GM19397 (cell line): ENCODE measurements around the gene KHK.
A peak's percentile ranks its signal among the peaks of the same experiment; 100 is the strongest.

Experiments
- ATAC-seq: cut with Tn5 transposase; IDR thresholded peaks from one replicate; pipeline ENCODE4 v1.9.1; 2021; ENCODE audit warnings: mild to moderate bottlenecking, moderate library complexity; ENCODE audit not compliant: unreplicated experiment

Gene KHK

GRCh38 chr2:27080603-27080936, 6.0 kb upstream of the KHK start:
- ATAC-seq = no peak

DNA sequence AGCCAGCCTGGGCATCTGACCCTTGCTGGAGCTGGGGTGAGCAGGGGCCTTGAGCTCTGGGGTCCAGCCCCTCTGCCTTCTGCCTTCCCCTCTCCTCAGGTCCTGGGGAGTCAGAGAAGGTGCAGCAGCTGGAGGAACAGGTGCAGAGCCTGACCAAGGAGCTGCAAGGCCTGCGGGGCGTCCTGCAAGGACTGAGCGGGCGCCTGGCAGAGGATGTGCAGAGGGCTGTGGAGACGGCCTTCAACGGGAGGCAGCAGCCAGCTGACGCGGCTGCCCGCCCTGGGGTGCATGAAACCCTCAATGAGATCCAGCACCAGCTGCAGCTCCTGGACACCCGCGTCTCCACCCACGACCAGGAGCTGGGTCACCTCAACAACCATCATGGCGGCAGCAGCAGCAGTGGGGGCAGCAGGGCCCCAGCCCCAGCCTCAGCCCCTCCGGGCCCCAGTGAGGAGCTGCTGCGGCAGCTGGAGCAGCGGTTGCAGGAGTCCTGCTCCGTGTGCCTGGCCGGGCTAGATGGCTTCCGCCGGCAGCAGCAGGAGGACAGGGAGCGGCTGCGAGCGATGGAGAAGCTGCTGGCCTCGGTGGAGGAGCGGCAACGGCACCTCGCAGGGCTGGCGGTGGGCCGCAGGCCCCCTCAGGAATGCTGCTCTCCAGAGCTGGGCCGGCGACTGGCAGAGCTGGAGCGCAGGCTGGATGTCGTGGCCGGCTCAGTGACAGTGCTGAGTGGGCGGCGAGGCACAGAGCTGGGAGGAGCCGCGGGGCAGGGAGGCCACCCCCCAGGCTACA, 4.4 kb upstream of the KHK start:
- no peak for ATAC-seq

- ATAC-seq = no peak
Measured at GRCh38 chr2:27082773-27083409, 3.7 kb upstream of the KHK start.

GRCh38 chr2:27083410-27084296, 2.9 kb upstream of the KHK start:
- no peak for ATAC-seq

GRCh38 chr2:27084297-27085061, 2.1 kb upstream of the KHK start:
- no peak for ATAC-seq

DNA sequence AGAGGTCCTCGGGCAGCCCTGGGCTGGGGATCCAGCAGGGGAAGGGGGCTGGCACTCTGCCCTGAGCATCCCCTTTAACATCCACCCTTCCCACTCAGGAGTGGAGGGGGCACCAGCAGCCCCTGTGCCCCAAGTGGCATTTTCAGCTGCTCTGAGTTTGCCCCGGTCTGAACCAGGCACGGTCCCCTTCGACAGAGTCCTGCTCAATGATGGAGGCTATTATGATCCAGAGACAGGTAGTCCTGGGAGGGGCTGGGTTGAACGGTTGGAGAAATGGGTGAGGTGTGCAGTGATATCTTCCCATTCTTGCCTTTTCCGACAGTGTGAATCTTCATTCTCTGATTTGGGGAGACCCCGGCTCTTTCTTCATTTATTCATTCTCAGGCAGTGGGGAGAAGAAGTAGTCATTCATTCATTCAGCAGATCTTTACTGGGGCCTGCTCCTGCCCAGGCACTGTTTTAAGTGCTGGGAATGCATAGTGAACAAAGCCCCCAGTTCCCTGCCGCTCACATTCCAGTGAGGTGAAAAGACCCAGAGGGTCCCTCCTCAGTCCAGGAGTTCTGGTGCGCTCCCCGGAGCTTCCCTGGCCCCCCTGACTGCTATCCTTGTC, 1.4 kb upstream of the KHK start:
- ATAC-seq = no peak

DNA sequence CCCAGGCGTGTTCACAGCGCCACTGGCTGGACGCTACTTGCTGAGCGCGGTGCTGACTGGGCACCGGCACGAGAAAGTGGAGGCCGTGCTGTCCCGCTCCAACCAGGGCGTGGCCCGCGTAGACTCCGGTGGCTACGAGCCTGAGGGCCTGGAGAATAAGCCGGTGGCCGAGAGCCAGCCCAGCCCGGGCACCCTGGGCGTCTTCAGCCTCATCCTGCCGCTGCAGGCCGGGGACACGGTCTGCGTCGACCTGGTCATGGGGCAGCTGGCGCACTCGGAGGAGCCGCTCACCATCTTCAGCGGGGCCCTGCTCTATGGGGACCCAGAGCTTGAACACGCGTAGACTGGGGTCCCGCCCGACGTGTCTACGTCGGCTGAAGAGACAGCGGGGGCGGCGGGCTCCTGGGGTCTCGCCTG, 891 bp upstream of the KHK start:
- no peak for ATAC-seq

DNA sequence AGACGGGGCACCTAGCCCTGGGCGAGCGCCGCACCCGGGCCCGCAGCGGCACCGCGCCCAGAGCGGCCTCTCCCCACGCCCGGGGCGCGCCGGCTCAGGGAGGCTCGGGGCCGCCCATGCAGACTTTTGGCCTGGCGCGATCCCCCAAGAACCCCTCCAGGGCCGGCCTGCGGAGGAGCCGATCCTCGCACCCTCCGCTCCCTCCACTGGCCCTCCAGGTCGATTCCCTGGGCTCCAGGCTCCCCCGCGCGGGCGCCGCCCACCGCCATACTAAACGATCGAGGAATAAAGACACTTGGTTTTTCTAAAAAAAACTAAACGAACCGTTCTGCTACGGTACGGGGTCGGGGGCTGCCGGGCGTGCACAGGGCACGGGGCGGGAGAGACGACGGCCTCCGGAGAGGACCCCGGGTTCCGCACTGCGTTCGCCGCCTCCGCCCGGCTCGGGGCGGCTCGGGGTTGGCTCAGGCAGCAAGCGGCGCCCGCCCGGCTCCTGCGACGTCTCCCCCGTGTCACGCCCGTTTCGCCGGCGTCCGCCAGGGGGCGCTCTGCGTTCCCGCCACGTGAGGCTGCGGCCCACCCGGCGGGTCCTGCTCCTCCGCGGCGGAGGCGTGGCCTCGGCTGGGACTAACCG, 365 bp upstream of the KHK start:
- ATAC-seq = peak; percentile 86

- ATAC-seq = no peak
Measured at GRCh38 chr2:27087823-27088410, 1.3 kb downstream of the KHK start.

- ATAC-seq = no peak
Measured at GRCh38 chr2:27088634-27089033, 2.1 kb downstream of the KHK start.

GRCh38 chr2:27089111-27089954, 2.8 kb downstream of the KHK start:
- ATAC-seq = no peak

DNA sequence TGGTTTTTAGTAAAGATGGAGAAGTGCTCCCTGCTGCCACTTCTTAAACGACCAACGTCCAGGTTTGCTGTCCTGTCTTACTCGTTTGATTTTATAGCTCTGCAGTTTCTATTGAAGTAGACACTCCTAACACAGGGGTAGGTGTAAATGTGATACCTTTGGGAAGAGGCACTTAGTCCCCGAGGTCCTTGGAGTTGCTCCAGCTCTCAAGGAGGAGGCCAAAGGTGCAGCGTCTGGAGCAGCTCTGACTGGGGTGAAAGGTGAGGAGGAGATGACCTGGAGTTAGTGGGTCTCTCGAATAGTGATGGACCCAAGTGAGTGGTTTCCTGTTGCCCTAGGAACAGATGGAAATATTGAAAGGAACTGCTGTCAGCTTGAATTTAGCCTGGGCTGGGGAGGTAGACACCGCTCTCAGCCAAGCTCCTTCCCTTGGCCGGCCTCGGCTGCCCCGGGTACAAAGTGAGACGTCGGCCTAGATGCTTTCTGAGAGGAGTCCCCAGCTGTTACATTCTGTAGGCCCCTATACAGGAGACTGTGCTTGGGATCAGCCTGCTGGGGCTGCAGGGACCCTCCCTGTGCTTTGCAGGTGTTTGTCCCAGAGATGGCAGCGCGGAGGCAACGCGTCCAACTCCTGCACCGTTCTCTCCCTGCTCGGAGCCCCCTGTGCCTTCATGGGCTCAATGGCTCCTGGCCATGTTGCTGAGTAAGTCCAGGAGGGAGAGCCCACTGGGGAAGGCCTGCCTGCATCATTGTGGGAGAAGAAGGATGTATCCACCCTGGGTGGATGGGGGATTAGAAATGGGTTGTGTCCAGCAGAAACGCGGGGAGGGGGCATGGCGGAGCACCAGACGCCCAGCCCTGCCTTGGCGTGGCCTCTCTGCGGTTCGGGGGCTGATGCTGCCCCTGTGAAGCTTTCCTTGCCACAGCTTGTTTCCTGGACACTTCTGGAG, 5.4 kb downstream of the KHK start:
- ATAC-seq = no peak

GRCh38 chr2:27092696-27093429, 6.3 kb downstream of the KHK start:
- ATAC-seq = no peak

DNA sequence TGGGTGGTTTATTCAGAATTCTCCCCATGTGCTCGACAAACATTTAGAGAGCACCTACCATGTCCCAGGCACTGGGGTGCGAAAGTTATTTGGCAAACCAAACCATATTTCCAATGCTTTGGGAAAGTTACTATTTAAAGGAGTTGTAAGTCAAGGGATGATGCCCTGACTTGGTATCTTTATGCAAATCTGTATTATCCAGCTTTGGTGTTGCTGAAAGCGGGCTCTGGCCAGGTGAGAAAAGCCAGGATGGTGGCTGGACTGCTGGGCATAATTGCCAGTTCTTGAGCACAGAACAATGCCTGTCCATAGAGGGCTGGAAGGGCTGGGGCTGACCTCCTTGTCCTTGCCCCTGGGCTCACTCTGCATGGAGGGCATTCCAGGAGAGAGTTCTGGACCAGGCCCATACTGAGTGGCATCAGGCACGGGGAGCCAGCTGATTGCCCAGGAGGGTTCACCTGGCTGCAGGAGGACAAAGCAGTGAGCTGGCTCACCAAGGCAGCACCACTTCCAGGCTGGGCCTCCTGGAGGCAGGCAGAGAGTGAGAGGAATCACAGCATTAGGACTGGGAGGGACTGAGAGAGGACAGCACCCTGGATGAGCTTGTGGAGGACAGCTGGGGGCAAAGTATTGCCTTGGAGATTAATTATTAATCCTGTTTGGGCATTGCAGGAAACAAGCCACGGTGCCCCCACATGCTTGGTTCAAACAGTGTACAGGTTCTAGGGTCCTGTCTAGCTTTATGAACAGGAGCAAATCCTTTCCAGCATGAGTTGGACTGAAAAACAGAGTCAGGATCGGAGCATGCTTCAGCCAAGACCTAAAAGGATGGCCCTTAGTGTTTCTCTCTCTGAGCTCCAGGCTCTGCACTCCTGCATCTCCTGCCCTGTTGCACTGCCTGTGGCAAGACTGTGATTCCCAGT, 7.1 kb downstream of the KHK start:
- no peak for ATAC-seq

- no peak for ATAC-seq
Measured at GRCh38 chr2:27094353-27094984, 7.9 kb downstream of the KHK start.

DNA sequence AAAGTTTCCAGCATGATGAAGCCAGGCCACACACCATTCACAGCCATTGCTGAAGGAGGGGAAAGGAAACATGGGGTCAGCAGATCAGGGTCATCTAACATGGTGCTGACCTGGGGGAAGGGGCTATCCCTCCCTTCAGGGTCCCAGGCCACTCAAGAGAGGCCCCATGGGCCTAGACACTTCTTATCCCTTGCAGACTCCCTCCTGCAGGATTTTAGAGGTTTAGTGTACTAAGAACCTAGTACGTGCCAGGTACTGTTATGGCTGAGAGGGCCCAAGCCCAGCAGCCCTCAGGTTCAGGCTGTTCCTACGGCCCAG, 8.8 kb downstream of the KHK start:
- no peak for ATAC-seq
